Measurements from ENCODE around the gene TCL1B. TPM values are rescaled to one million over a fixed set of nuclear protein-coding genes. Genes with fewer than 3 reads are reported as not detected.

The TCL1B gene
- total and polyA plus RNA-seq, 2 experiments from 2014 or later, result not detected

DNA sequence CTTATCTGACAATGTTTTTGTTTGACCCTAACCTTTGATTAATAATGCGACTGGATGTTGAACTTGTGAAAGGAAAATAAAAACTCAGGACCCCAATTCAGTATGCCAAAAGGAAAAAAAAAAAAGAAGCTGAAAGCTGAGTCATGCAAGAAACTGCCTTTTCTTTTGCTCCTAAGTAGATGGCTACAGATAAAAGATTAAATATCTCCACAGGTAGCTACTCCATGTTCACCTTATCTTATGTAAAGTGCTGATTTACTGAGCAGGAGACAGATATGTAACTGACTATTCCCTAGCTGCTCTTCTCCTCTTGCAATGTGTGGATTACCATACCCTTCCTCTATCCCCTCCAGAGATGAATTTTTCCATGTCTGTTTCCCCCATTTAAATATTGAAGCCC lies 30.8 kb upstream of the TCL1B start:
- no peaks in the 10 kb centered on the region for H3K9me2 ChIP-seq (ENCODE audit: insufficient read depth)
- H3K27me3 ChIP-seq (replicated peaks; ENCODE audit: insufficient read depth), result peaks cover 14% of the 10 kb centered on the region; the same call in 1 of the 2 replicates
- 23 to 33% methylated on average over 1 of the region's 1 CpG for WGBS, 2 experiments (ENCODE audit: low coverage in 1 of 2, low lambda C conversion rate in 2 of 2, missing lambda C conversion rate in 2 of 2)
- no peaks in the 10 kb centered on the region for H4K20me1 ChIP-seq (ENCODE audit: insufficient read depth)
- H3K4me2 ChIP-seq (ENCODE audit: unreplicated experiment), result no peak overlapping the region
- no peaks in the 10 kb centered on the region for H3K36me3 ChIP-seq (ENCODE audit: low read depth)
- no peaks in the 10 kb centered on the region for H3K9me3 ChIP-seq (ENCODE audit: low read depth)
- no peaks in the 10 kb centered on the region for H3F3A ChIP-seq (ENCODE audit: insufficient read depth)
- no peak overlapping the region for H3K9ac ChIP-seq
- H2AFZ ChIP-seq, result no peak overlapping the region
- DNase-seq, result no peak
- H3K79me2 ChIP-seq (ENCODE audit: insufficient read depth), result no peaks in the 10 kb centered on the region
- in situ Hi-C loops (cut with MboI), result no loop called here
- TF ChIP-seq EZH2 (IDR thresholded peaks at IDR 0.05; ENCODE audit: insufficient read depth, poor library complexity, severe bottlenecking) (no peak), EZH2phosphoT487 (IDR thresholded peaks at IDR 0.05; ENCODE audit: insufficient read depth, low read depth) (no peak)
- no peaks in the 10 kb centered on the region for H3K4me1 ChIP-seq (ENCODE audit: insufficient read depth)
- H3K4me3 ChIP-seq, result no peak overlapping the region
- H3K27ac ChIP-seq, result no peak overlapping the region

DNA sequence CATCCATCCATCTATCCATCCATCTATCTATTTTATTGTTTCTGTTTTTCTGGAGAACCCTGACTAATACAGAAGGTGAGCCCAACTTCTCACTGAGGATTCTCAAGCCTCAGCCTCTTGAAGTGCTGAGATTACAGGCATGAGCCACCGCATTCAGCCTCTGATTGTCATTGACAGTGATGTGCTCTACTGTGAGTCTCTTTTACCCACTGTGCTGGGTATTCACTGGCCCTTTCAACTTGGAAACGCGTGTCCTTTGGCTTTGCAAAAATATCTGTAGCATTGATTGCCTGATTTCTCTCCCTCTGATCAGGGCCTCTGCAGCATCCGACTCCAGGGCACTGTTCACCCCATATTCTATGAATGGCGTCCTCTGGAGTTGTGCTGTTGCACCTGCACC lies 29.6 kb upstream of the TCL1B start:
- DNase-seq, result no peak
- Histone ChIP-seq H3K4me2 (ENCODE audit: unreplicated experiment) (no peak overlapping the region), H3K79me2 (ENCODE audit: insufficient read depth) (no peaks in the 10 kb centered on the region), H2AFZ (no peak overlapping the region), H3K9ac (no peak overlapping the region), H3K4me3 (no peak overlapping the region), H3K9me2 (ENCODE audit: insufficient read depth) (no peaks in the 10 kb centered on the region), H3K36me3 (ENCODE audit: low read depth) (no peaks in the 10 kb centered on the region), H3F3A (ENCODE audit: insufficient read depth) (no peaks in the 10 kb centered on the region), H3K27ac (no peak overlapping the region), H4K20me1 (ENCODE audit: insufficient read depth) (no peaks in the 10 kb centered on the region), H3K9me3 (ENCODE audit: low read depth) (no peaks in the 10 kb centered on the region), H3K27me3 (replicated peaks; ENCODE audit: insufficient read depth) (0 out of 2 replicates have a peak, but pooled peaks cover 7% of the 10 kb centered on the region), H3K4me1 (ENCODE audit: insufficient read depth) (no peaks in the 10 kb centered on the region)
- 48 to 54% methylated on average over 5 of the region's 5 CpGs for WGBS, 2 experiments (ENCODE audit: low coverage in 1 of 2, low lambda C conversion rate in 2 of 2, missing lambda C conversion rate in 2 of 2)
- TF ChIP-seq EZH2phosphoT487 (IDR thresholded peaks at IDR 0.05; ENCODE audit: insufficient read depth, low read depth), result no peak
- TF ChIP-seq EZH2 (IDR thresholded peaks at IDR 0.05; ENCODE audit: insufficient read depth, poor library complexity, severe bottlenecking), result no peak
- in situ Hi-C loops (cut with MboI), result no loop called here

DNA sequence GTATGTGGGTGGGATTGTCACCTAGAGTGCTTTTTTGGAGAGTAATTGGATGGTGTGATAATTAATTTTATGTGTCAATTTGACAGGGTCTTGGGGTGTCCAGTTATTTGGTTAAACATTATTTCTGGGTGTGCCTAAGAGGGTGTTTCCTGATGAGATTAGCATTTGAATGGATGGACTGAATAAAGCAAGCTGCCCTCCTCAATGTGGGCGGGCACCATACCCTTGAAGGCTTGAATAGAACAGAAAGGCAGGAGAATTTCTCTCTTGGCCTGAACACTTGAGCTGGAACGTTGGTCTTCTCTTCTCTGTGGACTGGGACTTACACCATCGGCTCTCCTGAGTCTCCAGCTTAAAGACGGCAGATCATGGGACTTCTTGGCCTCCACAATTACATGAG lies 28.8 kb upstream of the TCL1B start:
- Histone ChIP-seq H3K9me3 (ENCODE audit: low read depth) (no peaks in the 10 kb centered on the region), H3K9ac (no peak overlapping the region), H3K4me1 (ENCODE audit: insufficient read depth) (no peaks in the 10 kb centered on the region), H3K4me3 (no peak overlapping the region), H3K9me2 (ENCODE audit: insufficient read depth) (no peaks in the 10 kb centered on the region), H3K79me2 (ENCODE audit: insufficient read depth) (no peaks in the 10 kb centered on the region), H3K4me2 (ENCODE audit: unreplicated experiment) (no peak overlapping the region), H4K20me1 (ENCODE audit: insufficient read depth) (no peaks in the 10 kb centered on the region), H3K36me3 (ENCODE audit: low read depth) (no peaks in the 10 kb centered on the region), H3K27ac (no peak overlapping the region), H3F3A (ENCODE audit: insufficient read depth) (no peaks in the 10 kb centered on the region), H2AFZ (no peak overlapping the region), H3K27me3 (replicated peaks; ENCODE audit: insufficient read depth) (0 out of 2 replicates have a peak, but pooled peaks cover 8% of the 10 kb centered on the region)
- DNase-seq, result no peak
- TF ChIP-seq EZH2phosphoT487 (IDR thresholded peaks at IDR 0.05; ENCODE audit: insufficient read depth, low read depth), result no peak
- no peak for TF ChIP-seq EZH2 (IDR thresholded peaks at IDR 0.05; ENCODE audit: insufficient read depth, poor library complexity, severe bottlenecking)
- 37 to 40% methylated on average over 4 of the region's 4 CpGs for WGBS, 2 experiments (ENCODE audit: low coverage in 1 of 2, low lambda C conversion rate in 2 of 2, missing lambda C conversion rate in 2 of 2)
- in situ Hi-C loops (cut with MboI), result no loop called here

DNA sequence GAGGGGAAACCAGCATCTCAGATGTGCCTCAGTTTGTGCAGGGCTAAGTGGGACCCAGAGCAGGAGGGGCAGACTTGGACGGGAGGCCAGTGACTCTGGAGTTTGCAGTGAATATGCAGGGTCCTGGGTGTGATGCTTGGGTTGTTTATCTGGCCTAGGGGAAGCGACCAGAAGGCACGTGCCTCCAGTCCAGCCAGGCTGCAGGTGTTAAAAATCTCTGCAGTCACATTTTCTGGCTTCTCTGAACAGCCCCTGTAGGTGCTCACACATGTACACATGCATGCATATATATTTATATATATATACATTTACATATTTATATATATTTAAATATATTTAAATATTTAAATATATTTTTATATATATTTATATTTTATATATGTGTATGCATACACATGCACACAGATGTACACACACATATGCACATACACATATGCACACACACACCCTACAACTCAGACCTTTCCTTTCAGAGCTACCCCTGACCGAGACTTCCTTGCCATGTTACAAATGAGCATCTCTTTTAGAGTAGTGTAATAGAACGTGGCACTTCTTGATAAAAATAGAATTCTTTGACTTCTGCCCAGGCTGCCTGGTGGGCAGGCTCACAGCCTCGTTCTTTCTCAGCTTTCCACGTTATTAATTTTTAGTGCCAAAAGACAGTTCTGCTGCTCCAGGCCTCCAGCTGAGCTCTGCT lies 26.8 kb upstream of the TCL1B start:
- DNase-seq, result no peak
- H3K36me3 ChIP-seq (ENCODE audit: low read depth), result no peaks in the 10 kb centered on the region
- H3K4me3 ChIP-seq, result no peak overlapping the region
- H2AFZ ChIP-seq, result no peak overlapping the region
- TF ChIP-seq EZH2phosphoT487 (IDR thresholded peaks at IDR 0.05; ENCODE audit: insufficient read depth, low read depth) (no peak), EZH2 (IDR thresholded peaks at IDR 0.05; ENCODE audit: insufficient read depth, poor library complexity, severe bottlenecking) (no peak)
- no peaks in the 10 kb centered on the region for H3K9me2 ChIP-seq (ENCODE audit: insufficient read depth)
- no peaks in the 10 kb centered on the region for H3K9me3 ChIP-seq (ENCODE audit: low read depth)
- H3K79me2 ChIP-seq (ENCODE audit: insufficient read depth), result no peaks in the 10 kb centered on the region
- no peaks in the 10 kb centered on the region for H4K20me1 ChIP-seq (ENCODE audit: insufficient read depth)
- H3K4me1 ChIP-seq (ENCODE audit: insufficient read depth), result no peaks in the 10 kb centered on the region
- H3K4me2 ChIP-seq (ENCODE audit: unreplicated experiment), result no peak overlapping the region
- in situ Hi-C loops (cut with MboI), result no loop called here
- peaks cover 8% of the 10 kb centered on the region; the same call in 1 of the 2 replicates for H3K27me3 ChIP-seq (replicated peaks; ENCODE audit: insufficient read depth)
- no peaks in the 10 kb centered on the region for H3F3A ChIP-seq (ENCODE audit: insufficient read depth)
- WGBS, 2 experiments (ENCODE audit: low coverage in 1 of 2, low lambda C conversion rate in 2 of 2, missing lambda C conversion rate in 2 of 2), result 11 to 12% methylated on average over 7 of the region's 7 CpGs
- H3K9ac ChIP-seq, result no peak overlapping the region
- no peak overlapping the region for H3K27ac ChIP-seq
